Mammary epithelial cell (primary cell): ENCODE results near the gene SERPINA6.

ENCODE experiments used
- EZH2 ChIP-seq: IDR thresholded peaks from 2 replicates; pipeline ENCODE4 v1.6.1; 2012; ENCODE audit warnings: low read length, inconsistent platforms, borderline replicate concordance
- TF ChIP-seq, protein P1 (sequence below), 2 donors: IDR thresholded peaks in 1 of 2; conservative IDR thresholded peaks in 1 of 2; 2 replicates each; pipeline ENCODE4 v1.5.1; 2011 to 2012; ENCODE audit warnings: inconsistent platforms in 2 of 2, low read length in 2 of 2, mild to moderate bottlenecking in 2 of 2, control low read depth in 1 of 2, low read depth in 1 of 2; ENCODE audit not compliant: insufficient read depth in 1 of 2; ENCODE audit errors: extremely low read depth in 1 of 2

DNA sequence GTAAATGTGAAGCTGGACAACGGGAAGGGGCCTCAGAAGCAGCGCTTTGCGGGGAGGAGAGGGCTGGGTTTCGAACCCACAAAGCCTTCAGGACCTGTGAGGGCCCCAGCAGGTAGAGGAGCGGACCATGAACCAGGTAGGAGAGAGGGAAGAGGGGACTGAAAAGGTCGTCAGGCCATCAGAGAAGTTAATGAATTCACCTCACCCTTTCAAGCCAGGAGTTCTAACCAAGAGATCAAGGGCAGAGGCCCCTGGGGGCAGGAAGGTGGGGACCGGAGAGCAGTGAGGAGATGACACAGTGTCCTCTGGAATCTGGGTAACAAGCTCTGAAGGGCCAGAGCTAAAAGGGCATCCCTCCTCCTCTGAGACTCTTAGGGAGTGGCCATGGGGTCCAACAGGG, 45.8 kb upstream of the SERPINA6 start:
- TF ChIP-seq, protein P1, sequence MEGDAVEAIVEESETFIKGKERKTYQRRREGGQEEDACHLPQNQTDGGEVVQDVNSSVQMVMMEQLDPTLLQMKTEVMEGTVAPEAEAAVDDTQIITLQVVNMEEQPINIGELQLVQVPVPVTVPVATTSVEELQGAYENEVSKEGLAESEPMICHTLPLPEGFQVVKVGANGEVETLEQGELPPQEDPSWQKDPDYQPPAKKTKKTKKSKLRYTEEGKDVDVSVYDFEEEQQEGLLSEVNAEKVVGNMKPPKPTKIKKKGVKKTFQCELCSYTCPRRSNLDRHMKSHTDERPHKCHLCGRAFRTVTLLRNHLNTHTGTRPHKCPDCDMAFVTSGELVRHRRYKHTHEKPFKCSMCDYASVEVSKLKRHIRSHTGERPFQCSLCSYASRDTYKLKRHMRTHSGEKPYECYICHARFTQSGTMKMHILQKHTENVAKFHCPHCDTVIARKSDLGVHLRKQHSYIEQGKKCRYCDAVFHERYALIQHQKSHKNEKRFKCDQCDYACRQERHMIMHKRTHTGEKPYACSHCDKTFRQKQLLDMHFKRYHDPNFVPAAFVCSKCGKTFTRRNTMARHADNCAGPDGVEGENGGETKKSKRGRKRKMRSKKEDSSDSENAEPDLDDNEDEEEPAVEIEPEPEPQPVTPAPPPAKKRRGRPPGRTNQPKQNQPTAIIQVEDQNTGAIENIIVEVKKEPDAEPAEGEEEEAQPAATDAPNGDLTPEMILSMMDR (conservative IDR thresholded peaks at IDR 0.05 in 1 of 2, IDR thresholded peaks at IDR 0.05 in 1 of 2; ENCODE audit: extremely low read depth in 1 of 2, insufficient read depth in 1 of 2, low read depth in 1 of 2, low read length in 2 of 2): no peak
- TF ChIP-seq EZH2: no peak
